Thyroid gland (tissue), 4 donors: Measurements from ENCODE around the gene SPG7.

Experiments used
- POLR2A ChIP-seq, 2 donors: fragments of 450-650 bp; IDR thresholded peaks; one replicate each; pipeline ENCODE4 v1.6.1; 2017; ENCODE audit warnings: antibody characterized with exemption in 2 of 2, mild to moderate bottlenecking in 2 of 2, moderate library complexity in 1 of 2
- TF ChIP-seq, protein P1 (sequence below), 6 experiments: fragments of 200-600 bp in 3 of 6; fragments of 450-650 bp in 3 of 6; sonication (generic) in 3 of 6; IDR thresholded peaks; one replicate each; pipeline ENCODE4 v1.5.1; 2016 to 2019; ENCODE audit warnings: antibody characterized with exemption in 6 of 6, mild to moderate bottlenecking in 2 of 6, inconsistent platforms in 1 of 6, moderate library complexity in 1 of 6

DNA sequence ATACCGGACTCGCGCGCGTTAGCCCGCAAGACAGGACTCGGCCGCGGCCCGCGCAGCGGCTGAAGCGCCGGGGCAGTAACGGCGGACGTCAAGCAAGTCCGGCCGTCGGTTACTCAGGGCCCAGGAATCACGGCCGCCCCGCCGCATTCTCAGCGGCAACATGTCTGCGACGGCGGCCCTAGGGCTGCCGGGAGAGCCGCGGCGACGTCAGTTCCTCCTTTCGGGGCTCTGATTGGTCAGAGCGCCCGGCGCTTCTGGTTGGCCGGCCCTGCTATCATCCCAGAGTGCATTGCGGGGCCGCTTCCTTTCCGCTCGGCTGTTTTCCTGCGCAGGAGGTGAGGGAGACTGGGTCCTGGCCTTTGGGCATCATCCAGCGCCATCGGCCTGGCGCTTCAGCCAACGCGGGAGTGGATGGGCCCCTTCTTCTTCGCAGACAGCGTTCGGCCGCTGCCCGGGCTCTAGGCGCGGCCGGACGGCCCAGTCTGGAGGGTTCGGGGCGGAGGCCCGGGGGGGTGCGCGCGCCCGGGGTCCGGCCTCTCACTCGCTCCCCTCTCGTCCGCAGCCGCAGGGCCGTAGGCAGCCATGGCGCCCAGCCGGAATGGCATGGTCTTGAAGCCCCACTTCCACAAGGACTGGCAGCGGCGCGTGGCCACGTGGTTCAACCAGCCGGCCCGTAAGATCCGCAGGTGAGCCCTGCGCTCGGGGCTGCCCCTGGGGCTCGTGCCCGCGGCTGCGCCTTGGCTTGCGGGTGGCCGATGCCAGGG lies 52.4 kb downstream of the SPG7 start, which contains the start of gene RPL13:
- TF ChIP-seq POLR2A (IDR thresholded peaks at IDR 0.05), result peak; percentile 46 to 97
- TF ChIP-seq, protein P1, sequence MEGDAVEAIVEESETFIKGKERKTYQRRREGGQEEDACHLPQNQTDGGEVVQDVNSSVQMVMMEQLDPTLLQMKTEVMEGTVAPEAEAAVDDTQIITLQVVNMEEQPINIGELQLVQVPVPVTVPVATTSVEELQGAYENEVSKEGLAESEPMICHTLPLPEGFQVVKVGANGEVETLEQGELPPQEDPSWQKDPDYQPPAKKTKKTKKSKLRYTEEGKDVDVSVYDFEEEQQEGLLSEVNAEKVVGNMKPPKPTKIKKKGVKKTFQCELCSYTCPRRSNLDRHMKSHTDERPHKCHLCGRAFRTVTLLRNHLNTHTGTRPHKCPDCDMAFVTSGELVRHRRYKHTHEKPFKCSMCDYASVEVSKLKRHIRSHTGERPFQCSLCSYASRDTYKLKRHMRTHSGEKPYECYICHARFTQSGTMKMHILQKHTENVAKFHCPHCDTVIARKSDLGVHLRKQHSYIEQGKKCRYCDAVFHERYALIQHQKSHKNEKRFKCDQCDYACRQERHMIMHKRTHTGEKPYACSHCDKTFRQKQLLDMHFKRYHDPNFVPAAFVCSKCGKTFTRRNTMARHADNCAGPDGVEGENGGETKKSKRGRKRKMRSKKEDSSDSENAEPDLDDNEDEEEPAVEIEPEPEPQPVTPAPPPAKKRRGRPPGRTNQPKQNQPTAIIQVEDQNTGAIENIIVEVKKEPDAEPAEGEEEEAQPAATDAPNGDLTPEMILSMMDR (IDR thresholded peaks at IDR 0.05), result no peak
